Hepatocyte (in vitro differentiated cells): Measurements from ENCODE around the gene SYNDIG1L. TPM values are rescaled to one million over a fixed set of nuclear protein-coding genes. Genes with fewer than 3 reads are reported as not detected.

Source experiments
- DNase-seq: peaks from one replicate; pipeline ENCODE4 v3.0.0-alpha.2; 2016; ENCODE audit warnings: low spot score
- H2AFZ ChIP-seq: fragments of 200-600 bp; sonication (generic); 2 replicates; pipeline ENCODE4 v1.6.0; 2016; ENCODE audit warnings: antibody characterized with exemption, mild to moderate bottlenecking
- H3K27ac ChIP-seq: fragments of 200-600 bp; sonication (generic); 2 replicates; pipeline ENCODE4 v1.5.1; 2016; ENCODE audit warnings: mild to moderate bottlenecking
- H3K27me3 ChIP-seq: fragments of 200-600 bp; sonication (generic); 2 replicates; pipeline ENCODE4 v1.6.1; 2016
- H3K36me3 ChIP-seq: fragments of 200-600 bp; sonication (generic); replicated peaks from 2 replicates; pipeline ENCODE4 v1.5.1; 2016; ENCODE audit warnings: low read depth; ENCODE audit not compliant: insufficient read depth
- H3K4me1 ChIP-seq: fragments of 200-600 bp; sonication (generic); 2 replicates; pipeline ENCODE4 v1.5.1; 2016; ENCODE audit warnings: mild to moderate bottlenecking, moderate library complexity; ENCODE audit not compliant: insufficient read depth
- H3K4me2 ChIP-seq: fragments of 200-600 bp; sonication (generic); 2 replicates; pipeline ENCODE4 v1.6.0; 2016
- H3K4me3 ChIP-seq: fragments of 200-600 bp; sonication (generic); 2 replicates; pipeline ENCODE4 v1.5.1; 2016; ENCODE audit warnings: mild to moderate bottlenecking
- H3K79me2 ChIP-seq: fragments of 200-600 bp; sonication (generic); 2 replicates; pipeline ENCODE4 v1.6.0; 2017; ENCODE audit warnings: mild to moderate bottlenecking
- H3K9me2 ChIP-seq: fragments of 200-600 bp; sonication (generic); replicated peaks from 2 replicates; pipeline ENCODE4 v1.6.0; 2017; ENCODE audit warnings: mild to moderate bottlenecking; ENCODE audit not compliant: insufficient read depth
- H3K9me3 ChIP-seq: fragments of 200-600 bp; sonication (generic); 2 replicates; pipeline ENCODE4 v1.5.1; 2016; ENCODE audit warnings: low read depth, mild to moderate bottlenecking
- H4K20me1 ChIP-seq: fragments of 200-600 bp; sonication (generic); 2 replicates; pipeline ENCODE4 v1.6.0; 2016; ENCODE audit warnings: mild to moderate bottlenecking; ENCODE audit not compliant: insufficient read depth, poor library complexity, severe bottlenecking
- EZH2 ChIP-seq: fragments of 200-600 bp; sonication (generic); IDR thresholded peaks from 2 replicates; pipeline ENCODE4 v1.6.1; 2016; ENCODE audit warnings: antibody characterized with exemption, mild to moderate bottlenecking, borderline replicate concordance
- EZH2phosphoT487 ChIP-seq: fragments of 200-600 bp; sonication (generic); IDR thresholded peaks from one replicate; pipeline ENCODE4 v1.6.1; 2018; ENCODE audit warnings: antibody characterized with exemption, mild to moderate bottlenecking, low read depth, moderate library complexity; ENCODE audit not compliant: unreplicated experiment, severe bottlenecking
- WGBS: methylation state at CpG from one replicate; pipeline ENCODE4 v1.1.6; 2016; ENCODE audit warnings: low lambda C conversion rate; ENCODE audit errors: missing lambda C conversion rate; 5-methylcytosine and 5-hydroxymethylcytosine counted together
- polyA plus RNA-seq: library from polyadenylated mRNA; unstranded; fragments of >200 nt; fragmentation: Nextera tagmentation; extraction: Ambion mirVana; gene quantifications from 2 replicates; pipeline ENCODE4 v1.2.1, GENCODE V29; 2016
- total RNA-seq: library from RNA; depleted of rRNA; stranded (reverse); fragments of >200 nt; gene quantifications from 2 replicates; pipeline ENCODE4 v1.2.3, GENCODE V29; 2014
- TF ChIP-seq, protein P1 (sequence below): fragments of 200-600 bp; sonication (generic); IDR thresholded peaks from 2 replicates; pipeline ENCODE4 v1.5.1; 2016; ENCODE audit warnings: antibody characterized with exemption, mild to moderate bottlenecking; ENCODE audit not compliant: poor library complexity

The SYNDIG1L gene
- total and polyA plus RNA-seq, 2 experiments from 2014 or later, result not detected

DNA sequence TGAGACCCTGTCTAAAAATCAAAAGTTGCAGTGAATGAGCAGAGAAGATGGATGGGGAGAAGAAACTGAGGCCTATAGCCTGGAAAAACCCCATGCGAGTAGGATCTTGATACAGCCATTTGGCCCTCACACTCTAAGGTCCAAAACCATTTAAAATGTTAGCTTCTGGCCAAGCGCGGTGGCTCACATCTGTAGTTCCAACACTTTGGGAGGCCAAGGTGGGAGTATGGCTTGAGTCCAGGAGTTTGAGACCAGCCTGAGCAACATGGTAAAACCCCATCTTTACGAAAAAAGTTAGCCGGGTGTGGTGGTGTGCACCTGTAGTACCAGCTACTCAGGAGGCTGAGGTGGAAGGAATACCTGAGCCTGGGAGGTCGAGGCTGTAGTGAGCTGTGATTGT lies 58.0 kb downstream of the SYNDIG1L start:
- DNase-seq, result no peak
- H3K9me3 ChIP-seq, result no peaks in the 10 kb centered on the region
- 99% methylated on average over 6 of the region's 6 CpGs for WGBS
- H3K36me3 ChIP-seq, result no peaks in the 10 kb centered on the region
- peaks cover 8% of the 10 kb centered on the region for H3K27me3 ChIP-seq
- H4K20me1 ChIP-seq, result no peaks in the 10 kb centered on the region
- TF ChIP-seq, protein P1, sequence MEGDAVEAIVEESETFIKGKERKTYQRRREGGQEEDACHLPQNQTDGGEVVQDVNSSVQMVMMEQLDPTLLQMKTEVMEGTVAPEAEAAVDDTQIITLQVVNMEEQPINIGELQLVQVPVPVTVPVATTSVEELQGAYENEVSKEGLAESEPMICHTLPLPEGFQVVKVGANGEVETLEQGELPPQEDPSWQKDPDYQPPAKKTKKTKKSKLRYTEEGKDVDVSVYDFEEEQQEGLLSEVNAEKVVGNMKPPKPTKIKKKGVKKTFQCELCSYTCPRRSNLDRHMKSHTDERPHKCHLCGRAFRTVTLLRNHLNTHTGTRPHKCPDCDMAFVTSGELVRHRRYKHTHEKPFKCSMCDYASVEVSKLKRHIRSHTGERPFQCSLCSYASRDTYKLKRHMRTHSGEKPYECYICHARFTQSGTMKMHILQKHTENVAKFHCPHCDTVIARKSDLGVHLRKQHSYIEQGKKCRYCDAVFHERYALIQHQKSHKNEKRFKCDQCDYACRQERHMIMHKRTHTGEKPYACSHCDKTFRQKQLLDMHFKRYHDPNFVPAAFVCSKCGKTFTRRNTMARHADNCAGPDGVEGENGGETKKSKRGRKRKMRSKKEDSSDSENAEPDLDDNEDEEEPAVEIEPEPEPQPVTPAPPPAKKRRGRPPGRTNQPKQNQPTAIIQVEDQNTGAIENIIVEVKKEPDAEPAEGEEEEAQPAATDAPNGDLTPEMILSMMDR, result no peak
- TF ChIP-seq EZH2phosphoT487 (no peak), EZH2 (no peak)
- H3K4me1 ChIP-seq, result no peaks in the 10 kb centered on the region
- no peaks in the 10 kb centered on the region for H3K9me2 ChIP-seq
- no peak overlapping the region for H2AFZ ChIP-seq
- no peaks in the 10 kb centered on the region for H3K79me2 ChIP-seq
- no peak overlapping the region for H3K27ac ChIP-seq
- no peak overlapping the region for H3K4me3 ChIP-seq
- H3K4me2 ChIP-seq, result no peak overlapping the region

GRCh38 chr14:74364271-74364880 lies 61.6 kb downstream of the SYNDIG1L start:
- H4K20me1 ChIP-seq, result no peaks in the 10 kb centered on the region
- H2AFZ ChIP-seq, result no peak overlapping the region
- peaks cover 10% of the 10 kb centered on the region for H3K27me3 ChIP-seq
- no peaks in the 10 kb centered on the region for H3K9me2 ChIP-seq
- no peaks in the 10 kb centered on the region for H3K9me3 ChIP-seq
- no peaks in the 10 kb centered on the region for H3K36me3 ChIP-seq
- H3K4me3 ChIP-seq, result no peak overlapping the region
- no peak overlapping the region for H3K4me2 ChIP-seq
- no peaks in the 10 kb centered on the region for H3K79me2 ChIP-seq
- WGBS, result 75% methylated on average over 7 of the region's 7 CpGs
- DNase-seq, result no peak
- no peak overlapping the region for H3K27ac ChIP-seq
- TF ChIP-seq, protein P1, result no peak
- no peak for TF ChIP-seq EZH2
- TF ChIP-seq EZH2phosphoT487, result no peak
- H3K4me1 ChIP-seq, result no peaks in the 10 kb centered on the region

- peaks cover 10% of the 10 kb centered on the region for H3K27me3 ChIP-seq
- TF ChIP-seq EZH2 (no peak), EZH2phosphoT487 (no peak)
- TF ChIP-seq, protein P1, result peak; percentile 82
- H3K27ac ChIP-seq, result no peak overlapping the region
- no peaks in the 10 kb centered on the region for H3K9me2 ChIP-seq
- no peaks in the 10 kb centered on the region for H3K4me1 ChIP-seq
- H4K20me1 ChIP-seq, result no peaks in the 10 kb centered on the region
- 23% methylated on average over 12 of the region's 12 CpGs for WGBS
- H2AFZ ChIP-seq, result no peak overlapping the region
- DNase-seq, result peak; percentile 87
- no peaks in the 10 kb centered on the region for H3K9me3 ChIP-seq
- no peaks in the 10 kb centered on the region for H3K36me3 ChIP-seq
- H3K4me2 ChIP-seq, result peak overlapping the region; percentile 53
- H3K79me2 ChIP-seq, result no peaks in the 10 kb centered on the region
- H3K4me3 ChIP-seq, result no peak overlapping the region
These were observed 63.6 kb downstream of the SYNDIG1L start for GRCh38 chr14:74362361-74362915.
